H1 (cell line): ENCODE data around the gene IL12RB2. TPM values are rescaled to one million over a fixed set of nuclear protein-coding genes. Genes with fewer than 3 reads are reported as not detected.

Experiments
- EZH2 ChIP-seq: fragments of 200-600 bp; sonication (generic); IDR thresholded peaks from 2 replicates; pipeline ENCODE4 v1.7.1; 2012; ENCODE audit warnings: low read depth, mild to moderate bottlenecking, moderate library complexity, low read length, inconsistent platforms; ENCODE audit not compliant: severe bottlenecking
- TEAD4 ChIP-seq: IDR thresholded peaks from 2 replicates; pipeline ENCODE4 v1.6.1; 2012; ENCODE audit warnings: low read depth, low read length, inconsistent platforms, mixed read lengths
- polyA plus RNA-seq, 7 experiments: library from polyadenylated mRNA; depleted of rRNA in 3 of 7; stranded (reverse) in 5 of 7; unstranded in 2 of 7; fragments of >200 nt in 5 of 7; fragments of 200-250 nt in 2 of 7; gene quantifications; 1 replicate in 5 of 7; 2 replicates in 1 of 7; 4 replicates in 1 of 7; pipeline versions ENCODE4 v1.2.1 to v1.2.3, GENCODE V29; 2011 to 2013; ENCODE audit warnings: missing spikeins in 2 of 7, mixed read lengths in 2 of 7
- total RNA-seq: library from RNA; stranded (reverse); fragmentation: NEBNext Ultra II Directional; extraction: Animal tissue kit (Norgen Biotek cat#: 25700); gene quantifications from 2 replicates; pipeline ENCODE4 v1.2.1, GENCODE V29; 2021

Gene IL12RB2
- total and polyA plus RNA-seq, 2 of the 8 experiments (the other 6 are each of a cell fraction or from before 2014, with no cell fraction given), result 1.4 TPM

GRCh38 chr1:67345556-67345955, 37.9 kb downstream of the IL12RB2 start (continued):
- TF ChIP-seq TEAD4, result no peak
- no peak for TF ChIP-seq EZH2
